HEK293 (cell line): Measurements from ENCODE around the gene ATG10.
A peak's percentile ranks its signal among the peaks of the same experiment; 100 is the strongest.

Experiments used
- CTCF ChIA-PET: fragments of 350-600 bp; formaldehyde crosslinking; extraction: SDS; loops from one replicate; lab custom pipeline; 2021; ENCODE audit warnings: antibody characterized with exemption; lab: Yijun Ruan, JAX
- POLR2A ChIA-PET: fragments of 300-600 bp; formaldehyde crosslinking; extraction: SDS; loops from one replicate; lab custom pipeline; 2020; ENCODE audit warnings: antibody characterized with exemption, inconsistent platforms; lab: Yijun Ruan, JAX
- H3K27ac ChIP-seq: fragments of 200-500 bp; sonication (Bioruptor generic); 2 replicates; pipeline ENCODE4 v1.5.1; 2014; ENCODE audit warnings: low read depth, low read length, control low read depth, inconsistent platforms; ENCODE audit errors: extremely low read depth
- H3K36me3 ChIP-seq, 2 experiments: fragments of 200-500 bp in 1 of 2; sonication (Bioruptor generic) in 1 of 2; 1 replicate in 1 of 2; 2 replicates in 1 of 2; pipeline ENCODE4 v1.5.1; 2014 to 2017; ENCODE audit warnings: inconsistent platforms in 2 of 2, low read length in 2 of 2; ENCODE audit not compliant: control insufficient read depth in 2 of 2, insufficient read depth in 1 of 2
- H3K4me1 ChIP-seq: fragments of 200-500 bp; sonication (Bioruptor generic); 2 replicates; pipeline ENCODE4 v1.5.1; 2014; ENCODE audit warnings: mild to moderate bottlenecking, low read length, inconsistent platforms; ENCODE audit not compliant: control insufficient read depth, insufficient read depth
- H3K4me3 ChIP-seq: 2 replicates; pipeline ENCODE4 v1.5.1; 2011; ENCODE audit warnings: low read depth, mild to moderate bottlenecking, control low read depth, low read length, moderate library complexity
- H3K9me3 ChIP-seq: fragments of 200-500 bp; sonication (Bioruptor generic); 2 replicates; pipeline ENCODE4 v1.5.1; 2014; ENCODE audit warnings: low read depth, low read length, inconsistent platforms; ENCODE audit not compliant: control insufficient read depth, insufficient read depth
- BCL11A ChIP-seq: fragments of 450-650 bp; formaldehyde crosslinking; IDR thresholded peaks from 2 replicates; pipeline ENCODE4 v1.5.1; 2016; ENCODE audit warnings: low read depth, missing biosample characterization, missing genetic modification characterization
- EGR2 ChIP-seq: fragments of 450-650 bp; formaldehyde crosslinking; IDR thresholded peaks from 2 replicates; pipeline ENCODE4 v1.5.1; 2016; ENCODE audit warnings: low read depth, missing biosample characterization, missing genetic modification characterization
- GLI2 ChIP-seq: fragments of 450-650 bp; formaldehyde crosslinking; IDR thresholded peaks from 2 replicates; pipeline ENCODE4; 2017; ENCODE audit warnings: missing biosample characterization, missing genetic modification characterization, low read depth, borderline replicate concordance
- KLF10 ChIP-seq: fragments of 450-650 bp; IDR thresholded peaks from 2 replicates; pipeline ENCODE4 v1.5.1; 2018; ENCODE audit warnings: missing biosample characterization, mild to moderate bottlenecking, missing genetic modification characterization
- PRDM1 ChIP-seq: fragments of 450-650 bp; formaldehyde crosslinking; IDR thresholded peaks from 2 replicates; pipeline ENCODE4; 2016; ENCODE audit warnings: missing biosample characterization, missing genetic modification characterization
- RBAK ChIP-seq: fragments of 450-650 bp; formaldehyde crosslinking; IDR thresholded peaks from 2 replicates; pipeline ENCODE4 v1.5.1; 2016; ENCODE audit warnings: missing biosample characterization, missing genetic modification characterization
- ZBTB17 ChIP-seq: fragments of 450-650 bp; formaldehyde crosslinking; IDR thresholded peaks from 2 replicates; pipeline ENCODE4 v1.5.1; 2016; ENCODE audit warnings: missing biosample characterization, missing genetic modification characterization
- ZFHX2 ChIP-seq: fragments of 450-650 bp; formaldehyde crosslinking; conservative IDR thresholded peaks from 2 replicates; pipeline ENCODE4 v1.5.1; 2016; ENCODE audit warnings: missing biosample characterization, missing genetic modification characterization
- ZNF121 ChIP-seq: fragments of 450-650 bp; formaldehyde crosslinking; IDR thresholded peaks from 2 replicates; pipeline ENCODE4 v1.5.1; 2016; ENCODE audit warnings: missing biosample characterization, missing genetic modification characterization
- ZNF133 ChIP-seq: fragments of 450-650 bp; formaldehyde crosslinking; IDR thresholded peaks from 2 replicates; pipeline ENCODE4 v1.5.1; 2016; ENCODE audit warnings: missing biosample characterization, missing genetic modification characterization
- ZNF174 ChIP-seq: fragments of 450-650 bp; formaldehyde crosslinking; IDR thresholded peaks from 2 replicates; pipeline ENCODE4 v1.5.0; 2017; ENCODE audit warnings: missing biosample characterization, mild to moderate bottlenecking, missing genetic modification characterization
- ZNF2 ChIP-seq: fragments of 450-650 bp; formaldehyde crosslinking; IDR thresholded peaks from 2 replicates; pipeline ENCODE4 v1.5.1; 2016; ENCODE audit warnings: missing biosample characterization, missing genetic modification characterization
- ZNF350 ChIP-seq: fragments of 450-650 bp; formaldehyde crosslinking; IDR thresholded peaks from 2 replicates; pipeline ENCODE4 v1.5.0; 2017; ENCODE audit warnings: missing biosample characterization, mild to moderate bottlenecking, missing genetic modification characterization
- ZNF544 ChIP-seq: fragments of 450-650 bp; formaldehyde crosslinking; IDR thresholded peaks from 2 replicates; pipeline ENCODE4 v1.5.0; 2017; ENCODE audit warnings: missing biosample characterization, missing genetic modification characterization
- ZNF624 ChIP-seq: fragments of 450-650 bp; formaldehyde crosslinking; IDR thresholded peaks from 2 replicates; pipeline ENCODE4 v1.5.1; 2017; ENCODE audit warnings: missing biosample characterization, missing genetic modification characterization
- ZNF629 ChIP-seq: fragments of 450-650 bp; formaldehyde crosslinking; IDR thresholded peaks from 2 replicates; pipeline ENCODE4 v1.5.1; 2017; ENCODE audit warnings: missing biosample characterization, missing genetic modification characterization
- ZNF664 ChIP-seq: fragments of 450-650 bp; formaldehyde crosslinking; IDR thresholded peaks from 2 replicates; pipeline ENCODE4 v1.5.1; 2016; ENCODE audit warnings: missing biosample characterization, missing genetic modification characterization
- ZNF670 ChIP-seq: fragments of 450-650 bp; formaldehyde crosslinking; IDR thresholded peaks from 2 replicates; pipeline ENCODE4 v1.5.1; 2016; ENCODE audit warnings: missing biosample characterization, missing genetic modification characterization, low read depth
- ZNF707 ChIP-seq: fragments of 450-650 bp; formaldehyde crosslinking; IDR thresholded peaks from 2 replicates; pipeline ENCODE4 v1.5.1; 2016; ENCODE audit warnings: missing biosample characterization, missing genetic modification characterization
- TF ChIP-seq, protein P1 (sequence below): fragments of 450-650 bp; formaldehyde crosslinking; IDR thresholded peaks from 2 replicates; pipeline ENCODE4 v1.5.1; 2016; ENCODE audit warnings: missing biosample characterization, missing genetic modification characterization, borderline replicate concordance
- TF ChIP-seq, protein P2 (sequence below): fragments of 450-650 bp; formaldehyde crosslinking; IDR thresholded peaks from 2 replicates; pipeline ENCODE4 v1.5.1; 2016; ENCODE audit warnings: missing biosample characterization, missing genetic modification characterization
- TF ChIP-seq, protein P3 (sequence below): fragments of 450-650 bp; formaldehyde crosslinking; IDR thresholded peaks from 2 replicates; pipeline ENCODE4 v1.5.1; 2016; ENCODE audit warnings: missing biosample characterization, missing genetic modification characterization
- TF ChIP-seq, protein P4 (sequence below): fragments of 450-650 bp; formaldehyde crosslinking; IDR thresholded peaks from 2 replicates; pipeline ENCODE4 v1.5.1; 2016; ENCODE audit warnings: missing biosample characterization, missing genetic modification characterization
- TF ChIP-seq, protein P5 (sequence below): fragments of 450-650 bp; formaldehyde crosslinking; IDR thresholded peaks from 2 replicates; pipeline ENCODE4 v1.5.0; 2017; ENCODE audit warnings: missing biosample characterization, missing genetic modification characterization, borderline replicate concordance

ATG10 gene

DNA sequence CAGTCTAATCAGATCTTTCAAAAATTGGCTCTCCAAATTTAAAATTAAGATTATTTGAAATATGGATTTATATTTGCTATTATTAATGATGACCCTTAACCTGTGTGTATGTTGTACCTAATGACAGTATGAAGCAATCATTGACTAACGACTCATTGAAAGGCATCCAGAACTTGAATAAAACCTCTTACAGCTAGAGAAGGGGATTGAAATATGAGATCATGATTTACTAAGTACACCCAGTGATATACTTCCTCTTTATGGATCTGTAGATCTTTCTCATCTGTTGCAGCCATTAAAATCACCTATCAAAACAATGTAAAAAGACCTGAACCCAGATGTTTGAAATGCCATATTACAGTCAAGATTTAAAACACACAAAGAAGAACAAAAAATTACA lies 179.8 kb downstream of the ATG10 start (continued):
- TF ChIP-seq, protein P1, sequence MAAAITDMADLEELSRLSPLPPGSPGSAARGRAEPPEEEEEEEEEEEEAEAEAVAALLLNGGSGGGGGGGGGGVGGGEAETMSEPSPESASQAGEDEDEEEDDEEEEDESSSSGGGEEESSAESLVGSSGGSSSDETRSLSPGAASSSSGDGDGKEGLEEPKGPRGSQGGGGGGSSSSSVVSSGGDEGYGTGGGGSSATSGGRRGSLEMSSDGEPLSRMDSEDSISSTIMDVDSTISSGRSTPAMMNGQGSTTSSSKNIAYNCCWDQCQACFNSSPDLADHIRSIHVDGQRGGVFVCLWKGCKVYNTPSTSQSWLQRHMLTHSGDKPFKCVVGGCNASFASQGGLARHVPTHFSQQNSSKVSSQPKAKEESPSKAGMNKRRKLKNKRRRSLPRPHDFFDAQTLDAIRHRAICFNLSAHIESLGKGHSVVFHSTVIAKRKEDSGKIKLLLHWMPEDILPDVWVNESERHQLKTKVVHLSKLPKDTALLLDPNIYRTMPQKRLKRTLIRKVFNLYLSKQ: no peak
- TF ChIP-seq RBAK (no peak), ZNF133 (peak; percentile 43; the same call in 1 of the 2 replicates), ZNF629 (tag by site-specific recombination) (peak; percentile 22; the same call in 1 of the 2 replicates), BCL11A (0 out of 2 replicates have a peak, but pooled peaks have one; percentile 28)

DNA sequence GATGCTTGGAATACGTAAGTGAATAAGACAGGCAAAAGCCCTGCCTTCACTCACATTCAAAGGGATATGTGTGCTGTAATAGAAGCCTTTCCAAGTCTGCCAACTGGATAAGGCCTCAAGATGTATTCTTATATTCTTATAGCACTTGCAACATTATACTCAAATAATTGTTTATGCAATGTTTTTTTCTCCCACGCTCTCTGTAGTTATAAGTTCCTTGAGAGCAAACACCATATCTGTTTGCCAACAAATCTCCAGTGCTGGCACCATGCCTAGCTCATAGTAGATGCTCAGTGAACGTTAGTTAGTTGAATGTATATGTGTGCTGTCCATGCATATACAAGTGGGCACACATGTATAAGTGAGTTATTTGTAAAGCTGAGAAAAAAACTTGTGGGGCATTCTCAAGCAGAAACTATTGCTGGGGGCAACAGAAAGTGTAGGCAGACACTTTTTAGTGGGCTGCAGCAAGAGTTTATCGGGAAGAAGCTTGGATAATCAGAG lies 181.2 kb downstream of the ATG10 start:
- Histone ChIP-seq H3K27ac (no peak overlapping the region), H3K9me3 (no peaks in the 10 kb centered on the region), H3K4me3 (no peak overlapping the region), H3K4me1 (peaks cover 2% of the 10 kb centered on the region; the same call in 1 of the 2 replicates), H3K36me3 (no peaks in the 10 kb centered on the region)
- TF ChIP-seq, protein P2, sequence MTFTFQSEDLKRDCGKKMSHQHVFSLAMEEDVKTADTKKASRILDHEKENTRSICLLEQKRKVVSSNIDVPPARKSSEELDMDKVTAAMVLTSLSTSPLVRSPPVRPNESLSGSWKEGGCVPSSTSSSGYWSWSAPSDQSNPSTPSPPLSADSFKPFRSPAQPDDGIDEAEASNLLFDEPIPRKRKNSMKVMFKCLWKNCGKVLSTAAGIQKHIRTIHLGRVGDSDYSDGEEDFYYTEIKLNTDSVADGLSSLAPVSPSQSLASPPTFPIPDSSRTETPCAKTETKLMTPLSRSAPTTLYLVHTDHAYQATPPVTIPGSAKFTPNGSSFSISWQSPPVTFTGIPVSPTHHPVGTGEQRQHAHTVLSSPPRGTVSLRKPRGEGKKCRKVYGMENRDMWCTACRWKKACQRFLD (tag by site-specific recombination): no peak
- peak; percentile 94 for TF ChIP-seq ZNF664
- no peak for TF ChIP-seq ZNF121
- POLR2A ChIA-PET: interaction anchor here (0.6 kb wide), 1 partner anchor 1703 kb away, joined by 4 read pairs; no protein-coding TSS in a partner anchor
- CTCF ChIA-PET: interaction anchor here (0.5 kb wide), 1 partner anchor 885 kb away, joined by 3 read pairs; no protein-coding TSS in a partner anchor

DNA sequence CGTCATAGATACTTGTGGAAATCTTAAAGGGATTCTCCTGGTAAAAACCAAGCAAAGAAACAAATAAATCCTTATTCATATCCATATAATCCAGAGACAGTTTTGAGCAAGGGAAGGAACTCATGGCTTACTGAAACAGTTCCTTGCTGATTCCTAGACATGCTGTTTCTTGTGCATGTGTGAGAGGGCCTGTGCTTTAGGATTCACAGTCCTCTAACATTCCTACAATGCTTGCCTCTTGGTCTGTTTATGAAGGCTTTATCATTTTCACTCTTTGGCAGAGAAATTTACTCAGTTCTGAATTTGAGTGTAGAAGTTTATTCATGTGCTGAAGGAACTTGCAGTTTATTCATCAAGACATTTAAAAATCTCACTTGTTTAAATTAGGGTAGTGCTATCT lies 183.0 kb downstream of the ATG10 start:
- no peaks in the 10 kb centered on the region for H3K36me3 ChIP-seq
- CTCF ChIA-PET: no interaction called here
- TF ChIP-seq ZNF670 (tag by site-specific recombination) (no peak), BCL11A (no peak), ZNF544 (no peak), ZNF2 (tag by site-specific recombination) (no peak), EGR2 (tag by site-specific recombination) (no peak), ZNF350 (tag by site-specific recombination) (no peak), ZNF707 (tag by site-specific recombination) (no peak), ZNF174 (no peak), GLI2 (tag by site-specific recombination) (no peak)
- TF ChIP-seq, protein P3, sequence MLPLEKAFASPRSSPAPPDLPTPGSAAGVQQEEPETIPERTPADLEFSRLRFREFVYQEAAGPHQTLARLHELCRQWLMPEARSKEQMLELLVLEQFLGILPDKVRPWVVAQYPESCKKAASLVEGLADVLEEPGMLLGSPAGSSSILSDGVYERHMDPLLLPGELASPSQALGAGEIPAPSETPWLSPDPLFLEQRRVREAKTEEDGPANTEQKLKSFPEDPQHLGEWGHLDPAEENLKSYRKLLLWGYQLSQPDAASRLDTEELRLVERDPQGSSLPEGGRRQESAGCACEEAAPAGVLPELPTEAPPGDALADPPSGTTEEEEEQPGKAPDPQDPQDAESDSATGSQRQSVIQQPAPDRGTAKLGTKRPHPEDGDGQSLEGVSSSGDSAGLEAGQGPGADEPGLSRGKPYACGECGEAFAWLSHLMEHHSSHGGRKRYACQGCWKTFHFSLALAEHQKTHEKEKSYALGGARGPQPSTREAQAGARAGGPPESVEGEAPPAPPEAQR (tag by site-specific recombination): no peak
- TF ChIP-seq, all 188 proteins: peak for 0
- Histone ChIP-seq H3K27ac (no peak overlapping the region), H3K4me1 (no peaks in the 10 kb centered on the region), H3K9me3 (no peaks in the 10 kb centered on the region), H3K4me3 (no peak overlapping the region)
- POLR2A ChIA-PET: no interaction called here

DNA sequence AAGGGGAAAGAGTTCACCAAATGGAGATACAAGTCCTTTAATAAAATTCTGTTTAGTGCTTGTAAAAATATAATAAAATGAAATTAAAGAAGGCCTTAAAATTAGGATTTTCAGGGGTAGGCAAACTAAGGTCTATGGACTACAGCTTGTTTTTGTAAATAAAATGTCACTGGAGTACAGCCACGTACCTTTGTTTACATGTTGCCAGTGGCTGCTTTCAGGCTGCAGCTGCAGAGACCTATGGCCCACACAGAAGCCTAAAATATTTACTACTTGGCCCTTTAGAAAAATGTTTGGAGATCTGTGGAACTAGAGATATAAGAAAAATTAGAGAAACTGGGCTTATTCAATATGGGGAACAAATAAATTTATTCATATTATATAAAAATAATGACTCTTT lies 183.5 kb downstream of the ATG10 start:
- H3K36me3 ChIP-seq: no peaks in the 10 kb centered on the region
- no peaks in the 10 kb centered on the region for H3K4me1 ChIP-seq
- POLR2A ChIA-PET: no interaction called here
- H3K9me3 ChIP-seq: no peaks in the 10 kb centered on the region
- CTCF ChIA-PET: no interaction called here
- H3K4me3 ChIP-seq: no peak overlapping the region
- no peak overlapping the region for H3K27ac ChIP-seq
- TF ChIP-seq, protein P4, sequence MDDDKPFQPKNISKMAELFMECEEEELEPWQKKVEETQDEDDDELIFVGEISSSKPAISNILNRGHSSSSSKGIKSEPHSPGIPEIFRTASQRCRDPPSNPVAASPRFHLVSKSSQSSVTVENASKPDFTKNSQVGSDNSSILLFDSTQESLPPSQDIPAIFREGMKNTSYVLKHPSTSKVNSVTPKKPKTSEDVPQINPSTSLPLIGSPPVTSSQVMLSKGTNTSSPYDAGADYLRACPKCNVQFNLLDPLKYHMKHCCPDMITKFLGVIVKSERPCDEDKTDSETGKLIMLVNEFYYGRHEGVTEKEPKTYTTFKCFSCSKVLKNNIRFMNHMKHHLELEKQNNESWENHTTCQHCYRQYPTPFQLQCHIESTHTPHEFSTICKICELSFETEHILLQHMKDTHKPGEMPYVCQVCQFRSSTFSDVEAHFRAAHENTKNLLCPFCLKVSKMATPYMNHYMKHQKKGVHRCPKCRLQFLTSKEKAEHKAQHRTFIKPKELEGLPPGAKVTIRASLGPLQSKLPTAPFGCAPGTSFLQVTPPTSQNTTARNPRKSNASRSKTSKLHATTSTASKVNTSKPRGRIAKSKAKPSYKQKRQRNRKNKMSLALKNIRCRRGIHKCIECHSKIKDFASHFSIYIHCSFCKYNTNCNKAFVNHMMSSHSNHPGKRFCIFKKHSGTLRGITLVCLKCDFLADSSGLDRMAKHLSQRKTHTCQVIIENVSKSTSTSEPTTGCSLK (tag by site-specific recombination): no peak
- TF ChIP-seq ZFHX2 (tag by site-specific recombination) (no peak), ZNF624 (no peak), PRDM1 (tag by site-specific recombination) (no peak), KLF10 (tag by site-specific recombination) (no peak), ZBTB17 (no peak)
- TF ChIP-seq, protein P5, sequence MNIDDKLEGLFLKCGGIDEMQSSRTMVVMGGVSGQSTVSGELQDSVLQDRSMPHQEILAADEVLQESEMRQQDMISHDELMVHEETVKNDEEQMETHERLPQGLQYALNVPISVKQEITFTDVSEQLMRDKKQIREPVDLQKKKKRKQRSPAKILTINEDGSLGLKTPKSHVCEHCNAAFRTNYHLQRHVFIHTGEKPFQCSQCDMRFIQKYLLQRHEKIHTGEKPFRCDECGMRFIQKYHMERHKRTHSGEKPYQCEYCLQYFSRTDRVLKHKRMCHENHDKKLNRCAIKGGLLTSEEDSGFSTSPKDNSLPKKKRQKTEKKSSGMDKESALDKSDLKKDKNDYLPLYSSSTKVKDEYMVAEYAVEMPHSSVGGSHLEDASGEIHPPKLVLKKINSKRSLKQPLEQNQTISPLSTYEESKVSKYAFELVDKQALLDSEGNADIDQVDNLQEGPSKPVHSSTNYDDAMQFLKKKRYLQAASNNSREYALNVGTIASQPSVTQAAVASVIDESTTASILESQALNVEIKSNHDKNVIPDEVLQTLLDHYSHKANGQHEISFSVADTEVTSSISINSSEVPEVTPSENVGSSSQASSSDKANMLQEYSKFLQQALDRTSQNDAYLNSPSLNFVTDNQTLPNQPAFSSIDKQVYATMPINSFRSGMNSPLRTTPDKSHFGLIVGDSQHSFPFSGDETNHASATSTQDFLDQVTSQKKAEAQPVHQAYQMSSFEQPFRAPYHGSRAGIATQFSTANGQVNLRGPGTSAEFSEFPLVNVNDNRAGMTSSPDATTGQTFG (tag by site-specific recombination): no peak
